ENCODE results near the gene SYNPO2L.
"Not testable (repeated sequence)": the region's sequence is repeated elsewhere in the genome, so short reads cannot be mapped to it uniquely, and the experiment has no call there.

SYNPO2L gene

GRCh38 chr10:73648975-73649829 is 6.6 kb downstream of the SYNPO2L start:
- peak; percentile 56 for DNase-seq (ENCODE audit: low read depth, low spot score)

- DNase-seq (ENCODE audit: low read depth, low spot score): no peak
These were observed 7.8 kb downstream of the SYNPO2L start for GRCh38 chr10:73647875-73648651.

DNA sequence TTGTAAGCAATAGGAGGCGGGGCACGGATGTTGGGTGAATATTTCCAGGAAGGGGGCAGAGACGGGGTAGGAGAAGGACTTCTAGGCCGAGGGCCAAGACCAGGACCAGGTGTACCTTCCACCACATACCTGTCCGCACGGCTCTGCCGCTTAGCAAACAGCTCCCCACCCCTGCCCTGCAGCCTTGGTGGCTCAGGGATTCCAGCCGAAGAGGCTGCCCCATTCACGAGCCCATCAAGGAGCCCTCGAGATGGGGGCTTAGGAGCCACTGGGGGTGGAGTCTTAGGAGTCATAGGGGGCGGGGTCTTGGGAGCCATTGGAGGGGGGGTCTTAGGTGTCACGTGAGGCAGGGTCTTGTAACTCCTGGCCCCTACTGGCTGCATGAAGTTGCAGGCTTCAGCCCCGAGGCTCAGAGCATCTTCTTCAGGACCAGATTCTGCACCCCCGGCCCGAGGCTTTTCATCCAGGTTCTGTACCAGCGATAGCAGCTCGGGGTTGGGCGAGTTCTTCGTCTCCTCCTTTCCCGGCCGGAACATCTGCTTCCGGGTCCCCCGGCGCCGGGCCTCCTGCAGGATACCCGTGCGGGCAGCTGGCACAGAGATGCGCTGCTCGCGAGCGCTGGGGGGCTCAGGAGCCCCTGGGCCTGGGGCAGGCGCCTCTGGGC is 8.5 kb downstream of the SYNPO2L start:
- DNase-seq (ENCODE audit: low read depth, low spot score): peak; percentile 88

- peak; percentile 45 for DNase-seq (ENCODE audit: low read depth, low spot score)
These were observed 9.2 kb downstream of the SYNPO2L start for GRCh38 chr10:73646598-73647041.

GRCh38 chr10:73645251-73645650 is 10.6 kb downstream of the SYNPO2L start:
- DNase-seq (ENCODE audit: low read depth, low spot score): no peak

DNA sequence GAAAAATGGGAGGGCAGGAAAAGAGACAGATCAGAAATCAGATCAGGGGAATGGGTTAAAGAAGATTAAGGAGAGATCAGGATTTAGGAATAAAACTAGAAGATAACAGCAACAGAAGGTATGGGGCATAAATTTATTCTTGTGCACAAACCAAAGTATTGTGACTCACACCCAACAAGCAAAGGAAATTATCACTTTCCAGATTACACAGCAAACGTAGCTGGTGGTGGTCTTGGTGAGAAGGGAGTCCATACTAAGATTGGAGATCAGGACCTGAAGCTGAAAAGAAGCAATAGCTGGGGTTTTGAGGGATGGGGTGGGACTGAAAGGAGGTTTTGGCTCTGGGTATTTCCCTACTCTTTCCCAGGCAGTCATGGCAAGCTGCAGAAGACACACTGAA is 11.1 kb downstream of the SYNPO2L start:
- no peak for DNase-seq (ENCODE audit: low read depth, low spot score)

GRCh38 chr10:73644015-73644743 is 11.7 kb downstream of the SYNPO2L start:
- DNase-seq (ENCODE audit: low read depth, low spot score): peak; percentile 78

DNA sequence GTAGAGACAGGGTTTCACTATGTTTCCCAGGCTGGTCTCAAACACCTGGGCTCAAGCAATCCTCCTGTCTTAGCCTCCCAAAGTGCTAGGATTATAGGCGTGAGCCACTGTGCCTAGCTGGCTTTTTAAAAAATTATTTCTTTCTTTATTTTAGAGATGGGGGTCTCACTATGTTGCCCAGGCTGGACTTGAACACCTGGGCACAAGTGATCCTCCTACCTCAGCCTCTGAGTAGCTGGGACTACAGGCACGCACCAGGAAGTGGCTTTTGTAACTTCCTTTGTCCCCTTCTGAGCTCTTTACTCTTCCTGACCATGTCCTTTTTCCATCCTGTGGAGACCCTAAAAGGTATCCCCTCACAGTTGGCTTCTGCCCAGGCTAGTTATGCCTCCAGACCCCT is 12.5 kb downstream of the SYNPO2L start:
- no peak for DNase-seq (ENCODE audit: low read depth, low spot score)

GRCh38 chr10:73641328-73642060 is 14.3 kb downstream of the SYNPO2L start, which contains the start of gene MYOZ1:
TSS of gene MYOZ1 (minus strand) at chr10:73641474. CDS start at chr10:73640017, 1,457 bp downstream.
- DNase-seq (ENCODE audit: low read depth, low spot score): peak; percentile 68

DNA sequence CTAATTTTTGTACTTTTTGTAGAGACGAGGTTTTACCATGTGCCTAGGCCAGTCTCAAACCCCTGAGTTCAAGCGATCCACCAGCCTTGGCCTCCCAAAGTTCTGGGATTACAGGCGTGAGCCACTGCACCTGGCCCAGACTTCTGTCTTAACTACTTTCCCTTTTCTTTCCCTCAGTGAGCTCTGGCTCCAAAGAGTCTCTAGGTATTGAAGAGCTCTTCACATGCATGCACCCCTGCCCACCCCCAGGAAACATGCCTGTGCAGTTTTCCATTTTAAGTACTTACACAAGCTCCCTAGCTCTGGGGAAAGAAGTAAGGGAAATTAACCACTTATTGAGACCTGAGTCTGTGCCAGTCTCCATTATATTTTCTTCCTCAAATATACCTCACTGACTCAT is 16.5 kb downstream of the SYNPO2L start:
- no peak for DNase-seq (ENCODE audit: low read depth, low spot score)

GRCh38 chr10:73635781-73636180 is 20.0 kb downstream of the SYNPO2L start:
- DNase-seq (ENCODE audit: low read depth, low spot score): no peak

GRCh38 chr10:73634421-73634820 is 21.4 kb downstream of the SYNPO2L start:
- DNase-seq (ENCODE audit: low read depth, low spot score): no peak

DNA sequence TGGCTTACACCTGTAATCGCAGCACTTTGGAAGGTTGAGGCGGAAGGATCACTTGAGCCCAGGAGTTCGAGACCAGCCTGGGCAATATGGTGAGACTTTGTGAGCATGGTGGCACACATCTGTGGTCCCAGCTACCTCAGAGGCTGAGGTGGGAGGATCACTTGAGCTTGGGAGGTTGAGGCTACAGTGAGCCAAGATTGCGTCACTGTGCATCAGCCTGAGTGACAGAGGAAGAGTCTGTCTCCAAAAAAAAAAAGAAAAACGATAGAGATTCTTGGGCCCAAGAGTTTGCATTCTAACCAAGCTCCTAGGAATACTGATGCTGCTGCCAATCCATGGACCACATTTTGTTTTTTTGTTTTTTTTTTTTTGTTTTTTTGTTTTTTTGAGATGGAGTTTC is 26.7 kb downstream of the SYNPO2L start:
- DNase-seq (ENCODE audit: low read depth, low spot score): no peak

- DNase-seq (ENCODE audit: low read depth, low spot score): no peak
These were observed 27.4 kb downstream of the SYNPO2L start for GRCh38 chr10:73628405-73628804.

DNA sequence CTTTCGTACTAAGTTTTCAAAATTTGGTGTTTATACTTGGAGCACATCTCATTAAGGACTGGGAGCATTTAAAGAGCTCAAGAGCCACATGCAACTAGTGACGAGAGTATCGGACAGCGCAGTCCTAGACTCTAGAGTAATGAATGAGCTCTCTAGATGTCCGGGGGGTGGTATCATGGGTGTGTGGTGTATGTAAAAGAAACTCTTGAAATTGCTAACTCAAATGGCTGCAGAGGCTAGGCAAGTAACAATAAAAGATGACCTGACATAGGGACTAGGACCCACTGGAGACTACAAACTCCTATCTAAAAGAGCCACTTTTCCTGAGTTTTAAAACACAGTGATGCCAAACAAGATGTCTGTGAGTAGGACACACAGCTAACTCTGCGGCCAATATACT is 28.5 kb downstream of the SYNPO2L start:
- DNase-seq (ENCODE audit: low read depth, low spot score): no peak

DNA sequence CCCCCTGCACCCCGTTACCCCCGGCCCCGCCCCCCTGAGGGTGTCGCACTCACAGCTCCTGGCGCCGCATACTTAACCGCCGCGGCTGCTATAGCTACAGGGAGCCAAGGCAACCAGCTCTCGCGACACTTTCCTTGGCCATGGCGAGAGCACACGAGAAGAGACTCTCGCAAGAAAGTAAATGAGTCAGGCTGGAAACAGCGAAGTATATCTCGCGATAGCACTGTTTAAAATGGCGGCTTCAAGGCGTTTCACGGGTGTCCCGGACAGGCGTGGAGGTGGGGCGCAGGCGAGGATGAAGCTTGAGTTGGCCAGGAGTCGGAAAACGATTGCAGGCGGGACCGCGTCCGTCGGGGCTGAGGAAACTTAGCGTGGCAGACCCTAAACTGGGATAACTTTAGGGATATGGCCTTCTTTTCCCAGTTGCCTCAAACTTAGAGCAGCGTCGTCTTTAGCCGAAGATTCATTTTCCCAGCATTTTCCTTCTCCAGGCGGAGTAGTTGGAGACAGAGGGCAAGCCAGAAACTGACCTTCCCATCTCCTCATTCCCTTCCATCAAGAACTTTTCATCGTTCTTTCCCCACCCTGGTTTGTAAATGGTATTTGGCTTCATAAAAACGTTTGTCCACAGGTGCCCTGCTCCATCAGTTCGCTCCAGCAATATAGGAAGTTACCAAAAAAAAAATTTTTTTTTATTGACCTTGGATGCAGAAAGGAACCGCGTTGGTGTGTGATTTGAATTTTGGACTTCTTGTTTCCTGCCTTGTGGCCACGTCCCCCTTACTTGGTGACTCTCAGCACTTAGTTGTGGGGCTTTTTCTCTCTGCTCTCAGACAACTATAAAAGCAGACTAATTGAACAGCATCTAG is 29.7 kb downstream of the SYNPO2L start:
- DNase-seq (ENCODE audit: low read depth, low spot score): peak; percentile 96

- peak; percentile 73 for DNase-seq (ENCODE audit: low read depth, low spot score)
These were observed 30.6 kb downstream of the SYNPO2L start for GRCh38 chr10:73625004-73625883.

GRCh38 chr10:73623056-73623455 is 32.8 kb downstream of the SYNPO2L start:
- DNase-seq (ENCODE audit: low read depth, low spot score): no peak

DNA sequence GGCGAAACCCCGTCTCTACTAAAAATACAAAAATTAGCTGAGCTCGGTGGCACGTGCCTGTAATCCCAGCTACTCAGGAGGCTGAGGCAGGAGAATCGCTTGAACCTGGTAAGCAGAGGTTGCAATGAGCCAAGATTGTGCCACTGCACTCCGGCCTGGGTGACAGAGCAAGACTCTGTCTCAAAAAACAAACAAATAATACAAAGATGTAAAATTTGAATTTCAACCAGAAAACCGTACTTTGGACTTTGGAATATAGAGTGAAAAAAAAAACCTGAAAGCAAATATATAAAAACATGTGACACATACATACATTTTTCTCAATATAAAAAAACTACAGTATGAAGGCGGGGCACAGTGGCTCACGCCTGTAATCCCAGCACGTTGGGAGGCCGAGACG is 34.9 kb downstream of the SYNPO2L start:
- not testable (repeated sequence) for DNase-seq (ENCODE audit: low read depth, low spot score)
